Activated T-cell treated with anti-CD3 and anti-CD28 coated beads for 24 hours (primary cell): ENCODE measurements around the gene CCDC15.
"Not testable (repeated sequence)": the region's sequence is repeated elsewhere in the genome, so short reads cannot be mapped to it uniquely, and the experiment has no call there.

Experiments
- DNase-seq: peaks from one replicate; pipeline ENCODE4 v3.0.0-alpha.2; 2020; ENCODE audit warnings: low read depth

CCDC15 gene

GRCh38 chr11:125082611-125083311, 128.8 kb downstream of the CCDC15 start:
- DNase-seq, result no peak

GRCh38 chr11:125083312-125084056, 129.5 kb downstream of the CCDC15 start:
- no peak for DNase-seq

- no peak for DNase-seq
Observed at GRCh38 chr11:125084057-125084416, 130.0 kb downstream of the CCDC15 start.

- DNase-seq, result no peak
Observed at GRCh38 chr11:125084761-125085231, 130.8 kb downstream of the CCDC15 start.

GRCh38 chr11:125085301-125086081, 131.5 kb downstream of the CCDC15 start:
- no peak for DNase-seq

GRCh38 chr11:125086633-125087296, 132.8 kb downstream of the CCDC15 start:
- DNase-seq, result no peak

- no peak for DNase-seq
Observed at GRCh38 chr11:125088123-125088522, 134.1 kb downstream of the CCDC15 start.

DNA sequence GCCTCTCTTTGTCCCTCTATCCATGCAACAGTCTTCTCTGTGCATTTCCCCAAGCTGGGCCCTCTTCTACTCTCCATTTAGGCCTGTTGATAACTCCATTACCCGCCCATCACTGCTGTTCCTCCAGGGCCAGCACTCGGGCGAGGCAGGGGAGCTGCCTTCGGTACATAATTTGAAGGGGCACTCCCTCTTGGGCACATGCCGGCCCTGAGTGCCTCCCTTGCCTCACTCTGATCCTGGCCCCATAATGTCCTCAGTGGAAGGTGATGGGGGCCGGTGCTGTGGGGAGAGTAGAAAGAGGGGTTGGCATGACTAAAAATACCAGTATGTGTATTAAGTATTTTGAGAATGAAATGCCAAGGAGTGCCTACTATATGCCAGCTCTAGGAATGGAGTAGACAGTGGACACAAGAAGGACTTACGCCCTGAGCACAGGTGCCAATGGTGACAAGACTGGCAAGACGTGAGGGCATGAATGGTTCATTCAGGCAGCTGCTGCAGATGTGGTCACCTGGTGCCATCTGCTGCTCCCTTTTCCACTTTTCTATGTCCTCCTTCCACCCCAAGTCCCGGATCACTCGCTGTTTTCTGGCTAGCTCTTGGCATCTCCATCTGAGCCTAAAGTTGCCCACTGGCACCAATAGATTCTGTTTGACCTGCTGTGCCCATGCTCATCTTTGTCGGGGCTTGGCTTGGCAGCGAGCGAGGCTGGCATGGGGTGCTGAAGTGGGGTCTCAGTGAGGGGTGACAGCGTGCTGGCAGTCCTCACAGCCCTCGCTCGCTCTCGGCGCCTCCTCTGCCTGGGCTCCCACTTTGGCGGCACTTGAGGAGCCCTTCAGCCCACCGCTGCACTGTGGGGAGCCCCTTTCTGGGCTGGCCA, 134.8 kb downstream of the CCDC15 start:
- no peak for DNase-seq

GRCh38 chr11:125089481-125089880, 135.5 kb downstream of the CCDC15 start:
- not testable (repeated sequence) for DNase-seq

DNA sequence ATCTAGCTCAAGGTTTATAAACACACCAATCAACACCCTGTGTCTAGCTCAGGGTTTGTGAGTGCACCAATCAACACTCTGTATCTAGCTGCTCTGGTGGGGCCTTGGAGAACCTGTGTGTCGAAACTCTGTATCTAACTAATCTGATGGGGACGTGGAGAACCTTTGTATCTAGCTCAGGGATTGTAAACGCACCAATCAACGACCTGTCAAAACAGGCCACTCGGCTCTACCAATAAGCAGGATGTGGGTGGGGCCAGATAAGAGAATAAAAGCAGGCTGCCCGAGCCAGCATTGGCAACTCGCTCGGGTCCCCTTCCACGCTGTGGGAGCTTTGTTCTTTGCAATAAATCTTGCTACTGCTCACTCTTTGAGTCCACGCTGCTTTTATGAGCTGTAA, 136.1 kb downstream of the CCDC15 start:
- DNase-seq, result not testable (repeated sequence)

DNA sequence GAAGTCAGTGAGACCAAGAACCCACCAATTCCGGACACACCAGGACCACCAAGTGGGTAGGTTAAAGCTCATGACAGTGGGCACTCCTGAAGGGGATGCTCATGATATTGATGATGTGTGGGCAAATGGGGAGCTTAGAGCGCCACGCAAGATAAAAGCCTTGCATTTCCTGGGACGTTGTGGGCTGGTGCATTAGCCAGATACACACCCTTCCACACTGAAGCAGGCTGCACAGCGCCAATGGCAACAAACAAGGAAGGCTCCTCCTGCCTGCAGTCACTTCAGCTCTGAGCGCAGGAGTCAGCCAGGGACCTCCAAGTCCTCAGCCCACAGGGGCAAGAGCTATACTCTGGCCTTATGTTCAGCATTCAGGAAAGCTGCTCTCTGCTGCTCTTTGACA, 136.8 kb downstream of the CCDC15 start:
- no peak for DNase-seq
